Endothelial cell of umbilical vein (primary cell): ENCODE data around the gene GPR151. TPM values are rescaled to one million over a fixed set of nuclear protein-coding genes. Genes with fewer than 3 reads are reported as not detected.

ENCODE experiments used
- BruUV-seq: library from RNA; stranded (reverse); fragments of 400-500 nt; replicated peaks from 2 replicates; lab custom pipeline; 2021; lab: Mats Ljungman, UMichigan
- CTCF ChIA-PET: fragments of 300-600, 350-600 bp; sonication (Branson Sonifier 250); formaldehyde crosslinking; loops from one replicate; lab custom pipeline; 2021; ENCODE audit warnings: antibody characterized with exemption, inconsistent platforms; lab: Charles Lee
- POLR2A ChIA-PET: fragments of 300-600, 350-600 bp; sonication (Branson Sonifier 250); formaldehyde crosslinking; loops from one replicate; lab custom pipeline; 2021; ENCODE audit warnings: antibody characterized with exemption, inconsistent platforms; lab: Charles Lee
- DNase-seq: peaks from one replicate; pipeline ENCODE4 v3.0.0-alpha.2; 2011; ENCODE audit warnings: low read depth, low spot score
- FAIRE-seq: peaks from 2 replicates; lab custom pipeline; 2011; peaks lifted over from hg19 to GRCh38; lab: Jason Lieb, UNC
- H2AFZ ChIP-seq: 2 replicates; pipeline ENCODE4 v1.6.0; 2012; ENCODE audit warnings: low read depth, low read length, control low read depth, inconsistent platforms
- H3K27ac ChIP-seq: 2 replicates; pipeline ENCODE4 v1.5.1; 2011; ENCODE audit warnings: low read depth, mild to moderate bottlenecking, control low read depth, low read length, moderate library complexity; ENCODE audit not compliant: insufficient read depth
- H3K27me3 ChIP-seq, 2 experiments: 2 replicates each; pipeline versions ENCODE4 v1.6.0 to v1.6.1; 2011; ENCODE audit warnings: low read length in 2 of 2, mixed read lengths in 1 of 2; ENCODE audit not compliant: control insufficient read depth in 2 of 2, insufficient read depth in 2 of 2
- H3K36me3 ChIP-seq, 2 experiments: 2 replicates in 1 of 2; 3 replicates in 1 of 2; pipeline ENCODE4 v1.5.1; 2011; ENCODE audit warnings: low read length in 2 of 2, mild to moderate bottlenecking in 1 of 2, moderate library complexity in 1 of 2; ENCODE audit not compliant: control insufficient read depth in 2 of 2, insufficient read depth in 2 of 2; ENCODE audit errors: extremely low read depth in 1 of 2
- H3K4me1 ChIP-seq: 3 replicates; pipeline ENCODE4 v1.5.1; 2011; ENCODE audit warnings: mild to moderate bottlenecking, low read length; ENCODE audit not compliant: control insufficient read depth, insufficient read depth; ENCODE audit errors: extremely low read depth
- H3K4me2 ChIP-seq: 2 replicates; pipeline ENCODE4 v1.6.1; 2011; ENCODE audit warnings: low read length, control low read depth, mixed read lengths; ENCODE audit not compliant: insufficient read depth
- H3K4me3 ChIP-seq, 3 experiments: fragments of 200-600 bp in 1 of 3; sonication (generic), shearing (Covaris generic) in 1 of 3; replicated peaks in 1 of 3; 2 replicates each; pipeline ENCODE4 v1.5.1; 2011 to 2016; ENCODE audit warnings: control low read depth in 3 of 3, low read length in 3 of 3, mild to moderate bottlenecking in 2 of 3, inconsistent platforms in 1 of 3, low read depth in 1 of 3, moderate library complexity in 1 of 3; ENCODE audit not compliant: insufficient read depth in 1 of 3
- H3K79me2 ChIP-seq: 2 replicates; pipeline ENCODE4 v1.6.0; 2012; ENCODE audit warnings: low read length, inconsistent platforms; ENCODE audit not compliant: control insufficient read depth, insufficient read depth
- H3K9ac ChIP-seq: replicated peaks from 2 replicates; pipeline ENCODE3; 2011; ENCODE audit warnings: low read length, control low read depth; ENCODE audit not compliant: insufficient read depth; ENCODE audit errors: extremely low read depth
- H3K9me1 ChIP-seq: replicated peaks from 3 replicates; pipeline ENCODE4 v1.6.0; 2011; ENCODE audit warnings: mild to moderate bottlenecking, low read length; ENCODE audit not compliant: control insufficient read depth, insufficient read depth; ENCODE audit errors: extremely low read depth
- H3K9me3 ChIP-seq: replicated peaks from 2 replicates; pipeline ENCODE4 v1.5.1; 2012; ENCODE audit warnings: low read length, inconsistent platforms; ENCODE audit not compliant: control insufficient read depth, insufficient read depth
- H4K20me1 ChIP-seq: replicated peaks from 2 replicates; pipeline ENCODE3; 2011; ENCODE audit warnings: mild to moderate bottlenecking, low read length; ENCODE audit not compliant: control insufficient read depth, insufficient read depth; ENCODE audit errors: extremely low read depth
- CTCF ChIP-seq, 2 donors: IDR thresholded peaks; 1 replicate in 1 of 2; 2 replicates in 1 of 2; pipeline ENCODE4 v1.5.1; 2011; ENCODE audit warnings: low read length in 2 of 2, mild to moderate bottlenecking in 2 of 2, moderate library complexity in 2 of 2, control low read depth in 1 of 2, inconsistent platforms in 1 of 2, low read depth in 1 of 2; ENCODE audit not compliant: insufficient read depth in 1 of 2; ENCODE audit errors: extremely low read depth in 1 of 2
- EZH2 ChIP-seq: IDR thresholded peaks from 2 replicates; pipeline ENCODE4 v1.6.1; 2012; ENCODE audit warnings: borderline replicate concordance, low read depth, mild to moderate bottlenecking, moderate library complexity, low read length, inconsistent platforms; ENCODE audit not compliant: severe bottlenecking
- FOS ChIP-seq: IDR thresholded peaks from 2 replicates; pipeline ENCODE4 v1.6.1; 2011; ENCODE audit warnings: mild to moderate bottlenecking, low read length, moderate library complexity, borderline replicate concordance; ENCODE audit not compliant: insufficient read depth
- GATA2 ChIP-seq: IDR thresholded peaks from 2 replicates; pipeline ENCODE4 v1.7.0; 2011; ENCODE audit warnings: low read depth, mild to moderate bottlenecking, moderate library complexity, mixed read lengths, low read length; ENCODE audit not compliant: insufficient read length, insufficient read depth
- JUN ChIP-seq: IDR thresholded peaks from 2 replicates; pipeline ENCODE4 v1.6.1; 2011; ENCODE audit warnings: borderline replicate concordance, low read depth; ENCODE audit not compliant: insufficient read length, insufficient read depth
- MAX ChIP-seq: IDR thresholded peaks from 2 replicates; pipeline ENCODE4 v1.6.1; 2011; ENCODE audit not compliant: insufficient read depth, insufficient read length
- MYC ChIP-seq: IDR thresholded peaks from one replicate; pipeline ENCODE4 v1.6.1; 2011; ENCODE audit warnings: mild to moderate bottlenecking, low read depth, low read length
- POLR2A ChIP-seq: IDR thresholded peaks from 2 replicates; pipeline ENCODE4 v1.6.1; 2012; ENCODE audit warnings: low read depth, mild to moderate bottlenecking, control low read depth, low read length
- POLR2AphosphoS5 ChIP-seq: IDR thresholded peaks from 2 replicates; pipeline ENCODE4 v1.6.1; 2012; ENCODE audit warnings: low read depth, mild to moderate bottlenecking, control low read depth, low read length, moderate library complexity; ENCODE audit not compliant: insufficient read depth
- dilution Hi-C: fragments of 300-500 bp; cut with MboI; formaldehyde crosslinking; loops from one replicate; pipeline ENCODE4 v1.15.0; 2019; ENCODE audit warnings: low sequenced_read_pairs; ENCODE audit not compliant: extremely low pct_ligation_motif_present
- intact Hi-C: fragments of 100-400 bp; cut with micrococcal nuclease; formaldehyde crosslinking; loops from one replicate; pipeline ENCODE4 v1.10.0; 2022
- polyA plus RNA-seq, 4 experiments: library from polyadenylated mRNA; depleted of rRNA in 3 of 4; stranded (reverse) in 3 of 4; unstranded in 1 of 4; fragments of >200 nt; gene quantifications; 2 replicates each; pipeline versions ENCODE4 v1.2.1 to v1.2.3, GENCODE V29; 2011 to 2012; ENCODE audit warnings: missing spikeins in 1 of 4
- total RNA-seq: library from RNA; stranded (reverse); gene quantifications from 2 replicates; pipeline ENCODE4 v1.2.3, GENCODE V29; 2021

Gene GPR151
- total and polyA plus RNA-seq, 2 donors (not counting 3 experiments of a cell fraction or from before 2014, with no cell fraction given) = 0.06 TPM; not detected in 1

GRCh38 chr5:146515473-146516150, 378 bp downstream of the GPR151 start:
- dilution Hi-C loops (no loop called here), intact Hi-C loops (loop anchor here (10.0 kb wide), 1 partner anchor 231 kb away; no protein-coding TSS in a partner anchor)
- CTCF ChIA-PET = interaction anchor here (1.3 to 2.7 kb wide), 4 partner anchors 9 to 673 kb away, joined by 4 to 12 read pairs (median 8); no protein-coding TSS in a partner anchor
- POLR2A ChIA-PET = no interaction called here
- H3K36me3 ChIP-seq = peaks cover 0 to 4% of the 10 kb centered on the region in 2 experiments
- H3K4me1 ChIP-seq = no peaks in the 10 kb centered on the region
- H3K79me2 ChIP-seq = no peaks in the 10 kb centered on the region
- H4K20me1 ChIP-seq = peaks cover 2% of the 10 kb centered on the region
- DNase-seq (no peak), FAIRE-seq (no peak)
- H3K4me2 ChIP-seq = no peak overlapping the region
- TF ChIP-seq POLR2A (no peak), FOS (no peak), JUN (no peak), MYC (no peak), POLR2AphosphoS5 (no peak)
- H3K9me3 ChIP-seq = no peaks in the 10 kb centered on the region
- no peak overlapping the region for H2AFZ ChIP-seq
- no peak overlapping the region for H3K4me3 ChIP-seq
- no peaks in the 10 kb centered on the region for H3K9me1 ChIP-seq
- H3K27me3 ChIP-seq = no peaks in the 10 kb centered on the region
- H3K9ac ChIP-seq = no peak overlapping the region
- no TSS peak for BruUV-seq
- no peak overlapping the region for H3K27ac ChIP-seq

- Histone ChIP-seq H3K27me3 (no peaks in the 10 kb centered on the region), H3K9me3 (no peaks in the 10 kb centered on the region), H3K9me1 (no peaks in the 10 kb centered on the region), H3K36me3 (peaks cover 3 to 8% of the 10 kb centered on the region in 2 experiments), H3K4me3 (no peak overlapping the region), H3K27ac (no peak overlapping the region), H3K9ac (no peak overlapping the region), H2AFZ (no peak overlapping the region), H4K20me1 (peaks cover 2% of the 10 kb centered on the region), H3K4me1 (no peaks in the 10 kb centered on the region), H3K79me2 (no peaks in the 10 kb centered on the region), H3K4me2 (no peak overlapping the region)
- no peak for DNase-seq
- ChIA-PET CTCF (interaction anchor here (0.9 to 2.7 kb wide), 2 partner anchors 14 to 451 kb away, joined by 3 to 9 read pairs; no protein-coding TSS in a partner anchor), POLR2A (no interaction called here)
- no TSS peak for BruUV-seq
- dilution Hi-C loops (no loop called here), intact Hi-C loops (loop anchor here (10.0 kb wide), 1 partner anchor 230 kb away; no protein-coding TSS in a partner anchor)
- no peak for FAIRE-seq
- no peak for TF ChIP-seq MAX
- TF ChIP-seq JUN = no peak
- TF ChIP-seq CTCF (IDR thresholded peaks at IDR 0.05; ENCODE audit: extremely low read depth in 1 of 2, insufficient read depth in 1 of 2, low read depth in 1 of 2, low read length in 2 of 2) = no peak
- TF ChIP-seq EZH2 = no peak
- TF ChIP-seq FOS = no peak
- TF ChIP-seq MYC = no peak
- TF ChIP-seq GATA2 = no peak
- TF ChIP-seq POLR2AphosphoS5 = no peak
- no peak for TF ChIP-seq POLR2A
Observed at GRCh38 chr5:146514575-146514974, 1.4 kb downstream of the GPR151 start.
